ENCODE data around the gene EPM2AIP1. TPM values are rescaled to one million over a fixed set of nuclear protein-coding genes. Genes with fewer than 3 reads are reported as not detected.
"Not testable (repeated sequence)": the region's sequence is repeated elsewhere in the genome, so short reads cannot be mapped to it uniquely, and the experiment has no call there.

The EPM2AIP1 gene
- total RNA-seq, result 10 to 100 TPM; 27.0 to 36.3 (median 29.3) TPM
- 57.6 TPM for total RNA-seq (2013)
- 36.2 to 159 (median 105) reads per million in 29 experiments for total RNA-seq

DNA sequence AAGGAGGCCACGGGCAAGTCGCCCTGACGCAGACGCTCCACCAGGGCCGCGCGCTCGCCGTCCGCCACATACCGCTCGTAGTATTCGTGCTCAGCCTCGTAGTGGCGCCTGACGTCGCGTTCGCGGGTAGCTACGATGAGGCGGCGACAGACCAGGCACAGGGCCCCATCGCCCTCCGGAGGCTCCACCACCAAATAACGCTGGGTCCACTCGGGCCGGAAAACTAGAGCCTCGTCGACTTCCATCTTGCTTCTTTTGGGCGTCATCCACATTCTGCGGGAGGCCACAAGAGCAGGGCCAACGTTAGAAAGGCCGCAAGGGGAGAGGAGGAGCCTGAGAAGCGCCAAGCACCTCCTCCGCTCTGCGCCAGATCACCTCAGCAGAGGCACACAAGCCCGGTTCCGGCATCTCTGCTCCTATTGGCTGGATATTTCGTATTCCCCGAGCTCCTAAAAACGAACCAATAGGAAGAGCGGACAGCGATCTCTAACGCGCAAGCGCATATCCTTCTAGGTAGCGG lies at the start of gene EPM2AIP1:
TSS of gene EPM2AIP1 (minus strand) at position 326 of the 520 bp plus-strand sequence. CDS start at position 272, 54 bp downstream.
- peak; percentile 85 to 88 (median 86) for ATAC-seq (replicated peaks in 1 of 4)
- peaks cover 33% of the 10 kb centered on the region for H3K36me3 Mint-ChIP-seq
- Histone ChIP-seq H3K27me3 (replicated peaks in 1 of 2; ENCODE audit: control insufficient read depth in 2 of 2, extremely low read depth in 1 of 2, insufficient read depth in 2 of 2, low read length in 1 of 2) (no peaks in the 10 kb centered on the region), H3K36me3 (ENCODE audit: control insufficient read depth in 2 of 2, extremely low read depth in 1 of 2, insufficient read depth in 1 of 2, low read length in 1 of 2) (peaks cover 6 to 31% of the 10 kb centered on the region in 2 donors), H3K4me3 (ENCODE audit: control insufficient read depth in 1 of 2, extremely low read depth in 1 of 2, low read length in 1 of 2) (peak within 1 kb of the TSS; percentile 91 to 92), H3K9me3 (no peaks in the 10 kb centered on the region), H3K27ac (ENCODE audit: low read length) (peak within 1 kb of the TSS; percentile 99), H3K4me1 (ENCODE audit: control insufficient read depth in 1 of 2, extremely low read depth in 1 of 2, insufficient read depth in 2 of 2, low read length in 2 of 2) (peaks cover 25 to 51% of the 10 kb centered on the region in 2 experiments)
- H3K27me3 Mint-ChIP-seq, result no peaks in the 10 kb centered on the region
- under 1% methylated on average over 48 of the region's 48 CpGs for WGBS (ENCODE audit: insufficient coverage)
- H3K4me1 Mint-ChIP-seq, result peaks cover 31 to 49% (median 42%) of the 10 kb centered on the region in 3 donors
- peak in 19 of 35 experiments; percentile 93 to 100 (median 98) for DNase-seq
- H3K27ac Mint-ChIP-seq, result no peak within 1 kb of the TSS
- H3K9me3 Mint-ChIP-seq, result no peaks in the 10 kb centered on the region
- ChIA-PET POLR2A (interaction anchor here (0.5 to 3.2 kb wide), 20 partner anchors 11 to 1172 kb away, joined by 3 to 18 read pairs (median 4); partner anchors contain the start of genes OXSR1 (in 1 of the 2) and TRANK1 (in 1 of the 2)), CTCF (interaction anchor here (0.6 to 2.0 kb wide), 9 partner anchors 22 to 220 kb away, joined by 3 to 14 read pairs (median 5); no protein-coding TSS in a partner anchor)
- no peak within 1 kb of the TSS for H3K4me3 Mint-ChIP-seq

DNA sequence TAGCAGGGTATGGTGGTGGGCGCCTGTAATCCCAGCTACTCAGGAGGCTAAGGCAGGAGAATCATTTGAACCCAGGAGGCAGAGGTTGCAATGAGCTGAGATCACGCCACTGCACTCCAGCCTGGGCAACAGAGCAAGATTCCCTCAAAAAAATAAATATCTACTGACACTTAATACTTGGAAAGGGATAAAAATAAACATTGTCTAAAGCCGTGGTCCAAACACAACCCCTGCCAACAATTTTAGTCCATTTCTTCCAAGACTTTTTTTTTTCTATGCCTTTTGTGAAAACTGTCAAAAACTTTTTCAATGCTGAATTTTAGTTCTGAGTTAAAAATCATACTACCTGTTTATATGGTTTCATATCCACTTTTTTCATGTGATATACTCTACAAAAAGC lies 49.8 kb upstream of the EPM2AIP1 start:
- DNase-seq; H3K4me3 ChIP-seq (ENCODE audit: control insufficient read depth in 1 of 2, extremely low read depth in 1 of 2, low read length in 1 of 2); H3K27ac Mint-ChIP-seq; ATAC-seq (replicated peaks in 1 of 4); H3K27ac ChIP-seq (ENCODE audit: low read length); H3K9me3 Mint-ChIP-seq; CTCF ChIA-PET; H3K4me3 Mint-ChIP-seq; POLR2A ChIA-PET; H3K9me3 ChIP-seq; H3K4me1 Mint-ChIP-seq; H3K27me3 ChIP-seq (replicated peaks in 1 of 2; ENCODE audit: control insufficient read depth in 2 of 2, extremely low read depth in 1 of 2, insufficient read depth in 2 of 2, low read length in 1 of 2); H3K4me1 ChIP-seq (ENCODE audit: control insufficient read depth in 1 of 2, extremely low read depth in 1 of 2, insufficient read depth in 2 of 2, low read length in 2 of 2); H3K27me3 Mint-ChIP-seq: not testable (repeated sequence)
- H3K36me3 Mint-ChIP-seq, result peaks cover 59% of the 10 kb centered on the region
- peaks cover 5 to 39% of the 10 kb centered on the region in 2 donors for H3K36me3 ChIP-seq (ENCODE audit: control insufficient read depth in 2 of 2, extremely low read depth in 1 of 2, insufficient read depth in 1 of 2, low read length in 1 of 2)
- WGBS (ENCODE audit: insufficient coverage), result no CpG with 5 or more reads among the region's 3 CpGs

DNA sequence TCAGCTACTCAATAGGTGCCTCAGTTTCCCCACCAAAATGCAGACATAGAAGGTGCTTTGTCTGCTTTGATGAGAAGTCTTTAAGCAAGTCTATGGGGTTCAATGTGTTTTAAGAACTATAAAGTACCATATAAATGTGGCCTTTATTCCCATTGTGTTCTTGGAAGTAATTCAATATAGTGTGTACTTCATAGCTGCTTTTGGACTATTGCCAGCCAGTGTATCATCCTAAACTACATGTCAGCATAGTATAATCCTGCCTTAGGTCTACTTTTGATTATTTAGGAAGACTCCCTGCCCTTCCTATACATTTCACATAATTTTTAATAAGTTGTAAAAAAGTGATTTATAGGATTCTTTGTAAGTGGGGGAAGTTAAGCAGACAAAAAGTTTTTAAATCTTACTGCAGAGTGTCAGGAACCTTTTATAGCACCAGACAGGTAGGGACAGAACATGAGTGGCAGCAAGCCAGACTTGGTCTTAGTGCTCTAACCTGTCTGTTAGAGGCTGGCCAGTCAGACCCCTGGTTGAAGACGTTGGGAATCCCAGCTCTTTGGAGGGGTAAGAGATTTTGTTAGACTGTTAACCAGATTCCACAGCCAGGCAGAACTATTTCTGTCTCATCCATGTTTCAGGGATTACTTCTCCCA lies 48.7 kb upstream of the EPM2AIP1 start:
- Mint-ChIP-seq H3K27ac (no peak overlapping the region), H3K4me1 (no peaks in the 10 kb centered on the region), H3K27me3 (no peaks in the 10 kb centered on the region), H3K9me3 (no peaks in the 10 kb centered on the region), H3K4me3 (no peak overlapping the region), H3K36me3 (peaks cover 56% of the 10 kb centered on the region)
- ATAC-seq (replicated peaks in 1 of 4) (no peak), DNase-seq (no peak)
- ChIA-PET CTCF (interaction anchor here in 1 of 2 donors (1.8 kb wide), 1 partner anchor 17 kb away, joined by 5 read pairs; no protein-coding TSS in a partner anchor), POLR2A (no interaction called here)
- no peak overlapping the region for H3K27ac ChIP-seq (ENCODE audit: low read length)
- H3K27me3 ChIP-seq (replicated peaks in 1 of 2; ENCODE audit: control insufficient read depth in 2 of 2, extremely low read depth in 1 of 2, insufficient read depth in 2 of 2, low read length in 1 of 2), result no peaks in the 10 kb centered on the region
- H3K4me1 ChIP-seq (ENCODE audit: control insufficient read depth in 1 of 2, extremely low read depth in 1 of 2, insufficient read depth in 2 of 2, low read length in 2 of 2), result no peaks in the 10 kb centered on the region
- peaks cover 5 to 35% of the 10 kb centered on the region in 2 donors for H3K36me3 ChIP-seq (ENCODE audit: control insufficient read depth in 2 of 2, extremely low read depth in 1 of 2, insufficient read depth in 1 of 2, low read length in 1 of 2)
- no peaks in the 10 kb centered on the region for H3K9me3 ChIP-seq
- WGBS (ENCODE audit: insufficient coverage), result no CpG with 5 or more reads among the region's 1 CpG
- H3K4me3 ChIP-seq (ENCODE audit: control insufficient read depth in 1 of 2, extremely low read depth in 1 of 2, low read length in 1 of 2), result no peak overlapping the region

DNA sequence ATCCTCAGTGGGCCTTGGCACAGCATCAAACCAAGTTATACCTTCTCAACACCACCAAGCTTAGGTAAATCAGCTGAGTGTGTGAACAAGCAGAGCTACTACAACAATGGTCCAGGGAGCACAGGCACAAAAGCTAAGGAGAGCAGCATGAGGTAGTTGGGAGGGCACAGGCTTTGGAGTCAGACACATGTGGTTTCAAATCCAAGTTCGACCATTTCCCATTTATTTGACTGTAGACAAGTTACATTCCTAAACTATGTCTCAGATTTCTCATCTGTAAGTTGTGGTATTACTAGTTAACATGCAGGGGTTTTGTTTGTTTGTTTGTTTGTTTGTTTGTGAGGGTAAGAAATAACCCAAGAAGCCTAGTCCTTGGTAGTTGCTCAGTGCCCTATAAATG lies 47.3 kb upstream of the EPM2AIP1 start:
- Mint-ChIP-seq H3K36me3 (peaks cover 65% of the 10 kb centered on the region), H3K27me3 (no peaks in the 10 kb centered on the region), H3K9me3 (peaks cover 0 to 5% (median 0%) of the 10 kb centered on the region in 3 donors), H3K4me1 (no peaks in the 10 kb centered on the region), H3K27ac (no peak overlapping the region), H3K4me3 (no peak overlapping the region)
- no peak for ATAC-seq (replicated peaks in 1 of 4)
- CTCF ChIA-PET, result no interaction called here
- H3K9me3 ChIP-seq, result no peaks in the 10 kb centered on the region
- peaks cover 10 to 42% of the 10 kb centered on the region in 2 donors for H3K36me3 ChIP-seq (ENCODE audit: control insufficient read depth in 2 of 2, extremely low read depth in 1 of 2, insufficient read depth in 1 of 2, low read length in 1 of 2)
- no peak for DNase-seq
- H3K27ac ChIP-seq (ENCODE audit: low read length), result no peak overlapping the region
- no peaks in the 10 kb centered on the region for H3K27me3 ChIP-seq (replicated peaks in 1 of 2; ENCODE audit: control insufficient read depth in 2 of 2, extremely low read depth in 1 of 2, insufficient read depth in 2 of 2, low read length in 1 of 2)
- POLR2A ChIA-PET, result no interaction called here
- WGBS (ENCODE audit: insufficient coverage), result no CpG with 5 or more reads among the region's 1 CpG
- no peaks in the 10 kb centered on the region for H3K4me1 ChIP-seq (ENCODE audit: control insufficient read depth in 1 of 2, extremely low read depth in 1 of 2, insufficient read depth in 2 of 2, low read length in 2 of 2)
- no peak overlapping the region for H3K4me3 ChIP-seq (ENCODE audit: control insufficient read depth in 1 of 2, extremely low read depth in 1 of 2, low read length in 1 of 2)

DNA sequence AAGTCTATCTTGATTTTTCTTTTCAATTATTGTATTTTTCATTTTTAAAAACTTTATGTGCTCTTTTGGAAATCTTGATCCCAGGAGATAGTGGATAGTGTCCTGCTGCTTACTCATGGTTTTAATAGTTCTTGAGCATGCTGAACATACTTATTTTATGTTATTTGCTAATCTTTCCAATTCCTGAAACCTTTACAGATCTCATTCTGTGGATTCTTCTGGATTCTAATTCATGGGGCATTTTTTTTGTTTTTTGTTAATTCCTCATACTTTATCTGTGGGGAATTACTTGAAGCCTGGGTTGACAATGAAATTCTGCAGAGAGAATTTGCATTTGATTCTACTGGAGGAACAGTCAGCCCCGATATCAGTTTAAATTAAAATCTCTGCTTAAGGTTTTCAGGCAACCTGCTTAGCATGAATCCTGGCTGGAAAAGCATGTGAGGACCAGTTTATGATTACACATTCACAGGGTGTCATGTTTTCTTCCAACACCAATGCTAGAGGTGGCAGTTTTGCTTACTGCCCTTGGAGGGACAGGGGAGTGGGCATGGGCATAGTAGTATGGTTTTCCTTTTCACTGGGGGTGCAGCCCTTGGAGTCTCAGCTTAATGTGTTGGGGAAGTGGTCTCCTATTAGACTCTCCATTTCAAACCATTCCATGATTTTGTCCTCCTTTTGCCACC lies 46.4 kb upstream of the EPM2AIP1 start:
- ChIA-PET POLR2A (interaction anchor here in 1 of 2 donors (0.6 kb wide), 1 partner anchor 14 kb away, joined by 5 read pairs; no protein-coding TSS in a partner anchor), CTCF (interaction anchor here in 1 of 2 donors (0.6 kb wide), 2 partner anchors 10 to 653 kb away, joined by 4 to 6 read pairs; no protein-coding TSS in a partner anchor)
- H3K27ac Mint-ChIP-seq, result no peak overlapping the region
- peaks cover 0 to 5% (median 0%) of the 10 kb centered on the region in 3 donors for H3K9me3 Mint-ChIP-seq
- H3K27me3 ChIP-seq (replicated peaks in 1 of 2; ENCODE audit: control insufficient read depth in 2 of 2, extremely low read depth in 1 of 2, insufficient read depth in 2 of 2, low read length in 1 of 2), result no peaks in the 10 kb centered on the region
- DNase-seq (no peak), ATAC-seq (replicated peaks in 1 of 4) (no peak)
- peaks cover 66% of the 10 kb centered on the region for H3K36me3 Mint-ChIP-seq
- no peak overlapping the region for H3K4me3 Mint-ChIP-seq
- H3K4me1 Mint-ChIP-seq, result no peaks in the 10 kb centered on the region
- no peak overlapping the region for H3K27ac ChIP-seq (ENCODE audit: low read length)
- no peaks in the 10 kb centered on the region for H3K9me3 ChIP-seq
- no peak overlapping the region for H3K4me3 ChIP-seq (ENCODE audit: control insufficient read depth in 1 of 2, extremely low read depth in 1 of 2, low read length in 1 of 2)
- no peaks in the 10 kb centered on the region for H3K4me1 ChIP-seq (ENCODE audit: control insufficient read depth in 1 of 2, extremely low read depth in 1 of 2, insufficient read depth in 2 of 2, low read length in 2 of 2)
- no CpG with 5 or more reads among the region's 1 CpG for WGBS (ENCODE audit: insufficient coverage)
- peaks cover 13 to 48% of the 10 kb centered on the region in 2 donors for H3K36me3 ChIP-seq (ENCODE audit: control insufficient read depth in 2 of 2, extremely low read depth in 1 of 2, insufficient read depth in 1 of 2, low read length in 1 of 2)
- no peaks in the 10 kb centered on the region for H3K27me3 Mint-ChIP-seq

DNA sequence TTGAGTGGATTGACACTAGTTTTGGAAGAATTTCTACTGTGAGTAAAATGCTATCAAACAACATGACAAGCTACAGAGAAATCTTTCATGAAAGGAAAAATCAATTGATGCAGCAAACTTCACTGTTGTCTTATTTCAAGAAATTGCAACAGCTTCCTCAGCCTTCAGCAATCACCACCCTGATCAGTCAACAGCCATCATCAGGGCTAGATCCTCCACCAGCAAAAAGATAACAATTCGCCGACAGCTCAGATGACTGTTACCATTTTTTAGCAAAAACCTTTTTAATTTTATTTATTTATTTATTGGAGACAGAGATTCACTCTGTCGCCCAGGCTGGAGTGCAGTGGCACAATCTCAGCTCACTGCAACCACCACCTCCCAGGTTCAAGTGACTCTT lies 44.4 kb upstream of the EPM2AIP1 start:
- no CpG with 5 or more reads among the region's 3 CpGs for WGBS (ENCODE audit: insufficient coverage)
- Histone ChIP-seq H3K4me3 (ENCODE audit: control insufficient read depth in 1 of 2, extremely low read depth in 1 of 2, low read length in 1 of 2) (no peak overlapping the region), H3K27ac (ENCODE audit: low read length) (no peak overlapping the region), H3K9me3 (no peaks in the 10 kb centered on the region), H3K27me3 (replicated peaks in 1 of 2; ENCODE audit: control insufficient read depth in 2 of 2, extremely low read depth in 1 of 2, insufficient read depth in 2 of 2, low read length in 1 of 2) (no peaks in the 10 kb centered on the region), H3K36me3 (ENCODE audit: control insufficient read depth in 2 of 2, extremely low read depth in 1 of 2, insufficient read depth in 1 of 2, low read length in 1 of 2) (peaks cover 9 to 58% of the 10 kb centered on the region in 2 donors), H3K4me1 (ENCODE audit: control insufficient read depth in 1 of 2, extremely low read depth in 1 of 2, insufficient read depth in 2 of 2, low read length in 2 of 2) (no peaks in the 10 kb centered on the region)
- peaks cover 0 to 5% (median 0%) of the 10 kb centered on the region in 3 donors for H3K9me3 Mint-ChIP-seq
- CTCF ChIA-PET, result interaction anchor here in 1 of 2 donors (0.6 kb wide), 1 partner anchor 23 kb away, joined by 3 read pairs; no protein-coding TSS in a partner anchor
- DNase-seq, result no peak
- no peak overlapping the region for H3K4me3 Mint-ChIP-seq
- POLR2A ChIA-PET, result no interaction called here
- no peaks in the 10 kb centered on the region for H3K4me1 Mint-ChIP-seq
- no peaks in the 10 kb centered on the region for H3K27me3 Mint-ChIP-seq
- ATAC-seq (replicated peaks in 1 of 4), result no peak
- H3K36me3 Mint-ChIP-seq, result peaks cover 81% of the 10 kb centered on the region
- peak overlapping the region in 1 of 2 donors; percentile 55 for H3K27ac Mint-ChIP-seq

Data from T-cell (primary cell).